HG02943 (cell line): ENCODE results near the gene PLPP3.

ENCODE experiments used
- ATAC-seq: cut with Tn5 transposase; IDR thresholded peaks from one replicate; pipeline ENCODE4 v1.9.1; 2021; ENCODE audit warnings: mild to moderate bottlenecking, low read depth, moderate library complexity; ENCODE audit not compliant: unreplicated experiment

PLPP3 gene

GRCh38 chr1:56446531-56447098, 132.7 kb downstream of the PLPP3 start:
- ATAC-seq: no peak

- no peak for ATAC-seq
These were observed 134.3 kb downstream of the PLPP3 start for GRCh38 chr1:56444960-56445646.
